ENCODE data around the gene SLC46A2. TPM values are rescaled to one million over a fixed set of nuclear protein-coding genes. Genes with fewer than 3 reads are reported as not detected.

SLC46A2 gene
- total and polyA plus RNA-seq, 2 of the 13 experiments (the other 11 are each of a cell fraction or from before 2014, with no cell fraction given): not detected

DNA sequence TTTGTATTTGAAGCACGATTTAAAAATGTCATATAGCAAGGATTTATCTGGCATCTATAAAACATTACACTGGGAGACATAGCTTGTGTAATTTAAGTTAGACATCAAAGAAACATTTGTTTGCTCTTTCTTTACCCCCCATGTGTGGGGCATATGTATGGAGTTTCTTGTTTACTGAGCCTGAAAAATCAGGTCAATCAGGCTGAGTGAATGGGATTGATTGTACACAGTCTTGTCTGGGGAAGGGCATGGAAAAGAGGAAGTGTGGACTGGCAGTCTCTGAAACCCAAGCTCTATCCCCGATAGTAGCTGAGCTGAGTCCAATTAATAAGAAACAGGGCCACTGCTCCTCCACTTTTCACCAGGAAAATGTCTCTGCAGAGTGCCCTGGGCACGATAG, 49.4 kb downstream of the SLC46A2 start (continued):
- TF ChIP-seq, protein P1, sequence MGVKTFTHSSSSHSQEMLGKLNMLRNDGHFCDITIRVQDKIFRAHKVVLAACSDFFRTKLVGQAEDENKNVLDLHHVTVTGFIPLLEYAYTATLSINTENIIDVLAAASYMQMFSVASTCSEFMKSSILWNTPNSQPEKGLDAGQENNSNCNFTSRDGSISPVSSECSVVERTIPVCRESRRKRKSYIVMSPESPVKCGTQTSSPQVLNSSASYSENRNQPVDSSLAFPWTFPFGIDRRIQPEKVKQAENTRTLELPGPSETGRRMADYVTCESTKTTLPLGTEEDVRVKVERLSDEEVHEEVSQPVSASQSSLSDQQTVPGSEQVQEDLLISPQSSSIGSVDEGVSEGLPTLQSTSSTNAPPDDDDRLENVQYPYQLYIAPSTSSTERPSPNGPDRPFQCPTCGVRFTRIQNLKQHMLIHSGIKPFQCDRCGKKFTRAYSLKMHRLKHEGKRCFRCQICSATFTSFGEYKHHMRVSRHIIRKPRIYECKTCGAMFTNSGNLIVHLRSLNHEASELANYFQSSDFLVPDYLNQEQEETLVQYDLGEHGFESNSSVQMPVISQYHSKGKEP (CRISPR knock-in tag; IDR thresholded peaks at IDR 0.05): no peak
- TF ChIP-seq CEBPG (CRISPR knock-in tag; IDR thresholded peaks at IDR 0.05): 0 out of 2 replicates have a peak, but pooled peaks have one; percentile 15
- no peak for TF ChIP-seq ZFP90 (CRISPR knock-in tag; IDR thresholded peaks at IDR 0.05; ENCODE audit: borderline replicate concordance)
- TF ChIP-seq CREM (IDR thresholded peaks at IDR 0.05): 0 out of 2 replicates have a peak, but pooled peaks have one; percentile 14
- TF ChIP-seq CREM (CRISPR knock-in tag; IDR thresholded peaks at IDR 0.05): no peak
- TF ChIP-seq, protein P2, sequence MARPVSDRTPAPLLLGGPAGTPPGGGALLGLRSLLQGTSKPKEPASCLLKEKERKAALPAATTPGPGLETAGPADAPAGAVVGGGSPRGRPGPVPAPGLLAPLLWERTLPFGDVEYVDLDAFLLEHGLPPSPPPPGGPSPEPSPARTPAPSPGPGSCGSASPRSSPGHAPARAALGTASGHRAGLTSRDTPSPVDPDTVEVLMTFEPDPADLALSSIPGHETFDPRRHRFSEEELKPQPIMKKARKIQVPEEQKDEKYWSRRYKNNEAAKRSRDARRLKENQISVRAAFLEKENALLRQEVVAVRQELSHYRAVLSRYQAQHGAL (CRISPR knock-in tag; IDR thresholded peaks at IDR 0.05; ENCODE audit: not compliant biosample characterization): no peak
- peak; percentile 88 for TF ChIP-seq FOXA3 (CRISPR knock-in tag; IDR thresholded peaks at IDR 0.05)
- TF ChIP-seq, protein P3, sequence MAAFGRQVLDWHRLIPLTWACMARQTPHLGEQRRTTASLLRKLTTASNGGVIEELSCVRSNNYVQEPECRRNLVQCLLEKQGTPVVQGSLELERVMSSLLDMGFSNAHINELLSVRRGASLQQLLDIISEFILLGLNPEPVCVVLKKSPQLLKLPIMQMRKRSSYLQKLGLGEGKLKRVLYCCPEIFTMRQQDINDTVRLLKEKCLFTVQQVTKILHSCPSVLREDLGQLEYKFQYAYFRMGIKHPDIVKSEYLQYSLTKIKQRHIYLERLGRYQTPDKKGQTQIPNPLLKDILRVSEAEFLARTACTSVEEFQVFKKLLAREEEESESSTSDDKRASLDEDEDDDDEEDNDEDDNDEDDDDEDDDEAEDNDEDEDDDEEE (CRISPR knock-in tag; IDR thresholded peaks at IDR 0.05): no peak
- TF ChIP-seq NFYB (CRISPR knock-in tag; IDR thresholded peaks at IDR 0.05): no peak
- TF ChIP-seq, protein P4, sequence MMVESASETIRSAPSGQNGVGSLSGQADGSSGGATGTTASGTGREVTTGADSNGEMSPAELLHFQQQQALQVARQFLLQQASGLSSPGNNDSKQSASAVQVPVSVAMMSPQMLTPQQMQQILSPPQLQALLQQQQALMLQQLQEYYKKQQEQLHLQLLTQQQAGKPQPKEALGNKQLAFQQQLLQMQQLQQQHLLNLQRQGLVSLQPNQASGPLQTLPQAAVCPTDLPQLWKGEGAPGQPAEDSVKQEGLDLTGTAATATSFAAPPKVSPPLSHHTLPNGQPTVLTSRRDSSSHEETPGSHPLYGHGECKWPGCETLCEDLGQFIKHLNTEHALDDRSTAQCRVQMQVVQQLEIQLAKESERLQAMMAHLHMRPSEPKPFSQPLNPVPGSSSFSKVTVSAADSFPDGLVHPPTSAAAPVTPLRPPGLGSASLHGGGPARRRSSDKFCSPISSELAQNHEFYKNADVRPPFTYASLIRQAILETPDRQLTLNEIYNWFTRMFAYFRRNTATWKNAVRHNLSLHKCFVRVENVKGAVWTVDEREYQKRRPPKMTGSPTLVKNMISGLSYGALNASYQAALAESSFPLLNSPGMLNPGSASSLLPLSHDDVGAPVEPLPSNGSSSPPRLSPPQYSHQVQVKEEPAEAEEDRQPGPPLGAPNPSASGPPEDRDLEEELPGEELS (CRISPR knock-in tag; IDR thresholded peaks at IDR 0.05): peak; percentile 71
- TF ChIP-seq THAP11 (CRISPR knock-in tag; IDR thresholded peaks at IDR 0.05): no peak
- no peak for TF ChIP-seq FOXO1 (CRISPR knock-in tag; IDR thresholded peaks at IDR 0.05)
- peak; percentile 85 for TF ChIP-seq HMG20B (CRISPR knock-in tag; conservative IDR thresholded peaks at IDR 0.05)
- TF ChIP-seq PPARG (CRISPR knock-in tag; conservative IDR thresholded peaks at IDR 0.05): no peak
- TF ChIP-seq, protein P5, sequence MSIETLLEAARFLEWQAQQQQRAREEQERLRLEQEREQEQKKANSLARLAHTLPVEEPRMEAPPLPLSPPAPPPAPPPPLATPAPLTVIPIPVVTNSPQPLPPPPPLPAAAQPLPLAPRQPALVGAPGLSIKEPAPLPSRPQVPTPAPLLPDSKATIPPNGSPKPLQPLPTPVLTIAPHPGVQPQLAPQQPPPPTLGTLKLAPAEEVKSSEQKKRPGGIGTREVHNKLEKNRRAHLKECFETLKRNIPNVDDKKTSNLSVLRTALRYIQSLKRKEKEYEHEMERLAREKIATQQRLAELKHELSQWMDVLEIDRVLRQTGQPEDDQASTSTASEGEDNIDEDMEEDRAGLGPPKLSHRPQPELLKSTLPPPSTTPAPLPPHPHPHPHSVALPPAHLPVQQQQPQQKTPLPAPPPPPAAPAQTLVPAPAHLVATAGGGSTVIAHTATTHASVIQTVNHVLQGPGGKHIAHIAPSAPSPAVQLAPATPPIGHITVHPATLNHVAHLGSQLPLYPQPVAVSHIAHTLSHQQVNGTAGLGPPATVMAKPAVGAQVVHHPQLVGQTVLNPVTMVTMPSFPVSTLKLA (IDR thresholded peaks at IDR 0.05): no peak
- no peak for TF ChIP-seq PCBP1 (IDR thresholded peaks at IDR 0.05; ENCODE audit: borderline replicate concordance, low read depth, low read length)
- TF ChIP-seq, protein P6, sequence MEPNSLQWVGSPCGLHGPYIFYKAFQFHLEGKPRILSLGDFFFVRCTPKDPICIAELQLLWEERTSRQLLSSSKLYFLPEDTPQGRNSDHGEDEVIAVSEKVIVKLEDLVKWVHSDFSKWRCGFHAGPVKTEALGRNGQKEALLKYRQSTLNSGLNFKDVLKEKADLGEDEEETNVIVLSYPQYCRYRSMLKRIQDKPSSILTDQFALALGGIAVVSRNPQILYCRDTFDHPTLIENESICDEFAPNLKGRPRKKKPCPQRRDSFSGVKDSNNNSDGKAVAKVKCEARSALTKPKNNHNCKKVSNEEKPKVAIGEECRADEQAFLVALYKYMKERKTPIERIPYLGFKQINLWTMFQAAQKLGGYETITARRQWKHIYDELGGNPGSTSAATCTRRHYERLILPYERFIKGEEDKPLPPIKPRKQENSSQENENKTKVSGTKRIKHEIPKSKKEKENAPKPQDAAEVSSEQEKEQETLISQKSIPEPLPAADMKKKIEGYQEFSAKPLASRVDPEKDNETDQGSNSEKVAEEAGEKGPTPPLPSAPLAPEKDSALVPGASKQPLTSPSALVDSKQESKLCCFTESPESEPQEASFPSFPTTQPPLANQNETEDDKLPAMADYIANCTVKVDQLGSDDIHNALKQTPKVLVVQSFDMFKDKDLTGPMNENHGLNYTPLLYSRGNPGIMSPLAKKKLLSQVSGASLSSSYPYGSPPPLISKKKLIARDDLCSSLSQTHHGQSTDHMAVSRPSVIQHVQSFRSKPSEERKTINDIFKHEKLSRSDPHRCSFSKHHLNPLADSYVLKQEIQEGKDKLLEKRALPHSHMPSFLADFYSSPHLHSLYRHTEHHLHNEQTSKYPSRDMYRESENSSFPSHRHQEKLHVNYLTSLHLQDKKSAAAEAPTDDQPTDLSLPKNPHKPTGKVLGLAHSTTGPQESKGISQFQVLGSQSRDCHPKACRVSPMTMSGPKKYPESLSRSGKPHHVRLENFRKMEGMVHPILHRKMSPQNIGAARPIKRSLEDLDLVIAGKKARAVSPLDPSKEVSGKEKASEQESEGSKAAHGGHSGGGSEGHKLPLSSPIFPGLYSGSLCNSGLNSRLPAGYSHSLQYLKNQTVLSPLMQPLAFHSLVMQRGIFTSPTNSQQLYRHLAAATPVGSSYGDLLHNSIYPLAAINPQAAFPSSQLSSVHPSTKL (CRISPR knock-in tag; IDR thresholded peaks at IDR 0.05): peak; percentile 75
- TF ChIP-seq FOXP1 (IDR thresholded peaks at IDR 0.05): 0 out of 2 replicates have a peak, but pooled peaks have one; percentile 30
- TF ChIP-seq FOXP1 (CRISPR knock-in tag; IDR thresholded peaks at IDR 0.05): peak; percentile 70; the same call in 1 of the 2 replicates
- TF ChIP-seq NBN (conservative IDR thresholded peaks at IDR 0.05): no peak
- TF ChIP-seq XRCC5 (optimal IDR thresholded peaks at IDR 0.05; ENCODE audit: low read length): no peak
- TF ChIP-seq ZNF350 (CRISPR knock-in tag; IDR thresholded peaks at IDR 0.05; ENCODE audit: borderline replicate concordance, low read depth): no peak
